Prostate gland (tissue), 2 donors: ENCODE measurements around the gene TPM2. TPM values are rescaled to one million over a fixed set of nuclear protein-coding genes. Genes with fewer than 3 reads are reported as not detected.
A peak's percentile ranks its signal among the peaks of the same experiment; 100 is the strongest.

Source experiments
- DNase-seq: peaks from one replicate; pipeline ENCODE4 v3.0.0-alpha.2; 2019; ENCODE audit warnings: low spot score
- H3K27ac ChIP-seq, 2 donors: fragments of 200-600 bp; sonication (generic); 2 replicates each; pipeline ENCODE4 v1.5.1; 2017 to 2019
- H3K27me3 ChIP-seq: fragments of 200-600 bp; sonication (generic); replicated peaks from 2 replicates; pipeline ENCODE4 v1.5.1; 2019; ENCODE audit not compliant: insufficient read depth
- H3K36me3 ChIP-seq, 2 donors: fragments of 200-600 bp; sonication (generic); 1 replicate in 1 of 2; 2 replicates in 1 of 2; pipeline versions ENCODE4 v1.5.1 to v1.8.1; 2017 to 2019
- H3K4me1 ChIP-seq: fragments of 200-600 bp; sonication (generic); replicated peaks from 2 replicates; pipeline ENCODE4 v1.5.1; 2019
- H3K4me3 ChIP-seq, 2 donors: fragments of 200-600 bp; sonication (generic); 2 replicates each; pipeline ENCODE4 v1.5.1; 2017 to 2019
- H3K9me3 ChIP-seq: fragments of 200-600 bp; sonication (generic); 2 replicates; pipeline ENCODE4 v1.5.1; 2017
- CTCF ChIP-seq, 4 experiments: fragments of 200-600 bp in 2 of 4; fragments of 450-650 bp in 2 of 4; sonication (generic) in 2 of 4; IDR thresholded peaks; 1 replicate in 3 of 4; 2 replicates in 1 of 4; pipeline ENCODE4 v1.5.1; 2016 to 2019; ENCODE audit warnings: antibody characterized with exemption in 4 of 4, mild to moderate bottlenecking in 2 of 4, moderate library complexity in 2 of 4
- POLR2A ChIP-seq: fragments of 450-650 bp; IDR thresholded peaks from one replicate; pipeline ENCODE4 v1.6.1; 2016; ENCODE audit warnings: antibody characterized with exemption, mild to moderate bottlenecking
- POLR2AphosphoS5 ChIP-seq: sonication (generic); formaldehyde crosslinking; IDR thresholded peaks from one replicate; pipeline ENCODE4 v1.6.1; 2017; ENCODE audit warnings: antibody characterized with exemption
- WGBS: methylation state at CpG from one replicate; pipeline ENCODE4 v1.1.5; 2018; 5-methylcytosine and 5-hydroxymethylcytosine counted together
- intact Hi-C: fragments of 100-400 bp; cut with DNase I; formaldehyde crosslinking; loops from one replicate; pipeline ENCODE4 v1.14.2; 2022
- total RNA-seq, 2 donors: library from RNA; depleted of rRNA; stranded (reverse); fragments of >200 nt; gene quantifications; one replicate each; pipeline ENCODE4 v1.1.0, GENCODE V29; 2016

The TPM2 gene
- total RNA-seq, 2 donors from 2014 or later, result 1,037 to 1,042 TPM

- intact Hi-C loops, result loop anchor here (5.0 to 10.0 kb wide), 2 partner anchors 74 to 617 kb away; partner anchors contain the start of genes ATOSB, CCDC107 and RMRP
- TF ChIP-seq CTCF (IDR thresholded peaks at IDR 0.05) (no peak), POLR2A (no peak), POLR2AphosphoS5 (no peak)
- H3K4me3 ChIP-seq, result peak overlapping the region; percentile 65 to 91
- peak overlapping the region; percentile 88 to 96 for H3K27ac ChIP-seq
- peaks cover 27% of the 10 kb centered on the region for H3K4me1 ChIP-seq
- no peaks in the 10 kb centered on the region for H3K9me3 ChIP-seq
- DNase-seq, result no peak
- 1% methylated on average over 43 of the region's 47 CpGs for WGBS
- H3K27me3 ChIP-seq, result no peaks in the 10 kb centered on the region
- H3K36me3 ChIP-seq, result peaks cover 4 to 9% of the 10 kb centered on the region in 2 donors
These were observed 41.9 kb upstream of the TPM2 start for GRCh38 chr9:35731415-35732184.

GRCh38 chr9:35730486-35730854 is 40.7 kb upstream of the TPM2 start:
- peaks cover 0 to 4% of the 10 kb centered on the region in 2 donors for H3K36me3 ChIP-seq
- H3K9me3 ChIP-seq, result no peaks in the 10 kb centered on the region
- H3K4me1 ChIP-seq, result peaks cover 27% of the 10 kb centered on the region
- no peak for DNase-seq
- intact Hi-C loops, result loop anchor here (5.0 to 10.0 kb wide), 2 partner anchors 73 to 616 kb away; partner anchors contain the start of genes ATOSB, CCDC107 and RMRP
- TF ChIP-seq CTCF (IDR thresholded peaks at IDR 0.05), result no peak
- no peak for TF ChIP-seq POLR2A
- no peak for TF ChIP-seq POLR2AphosphoS5
- peak overlapping the region; percentile 88 to 96 for H3K27ac ChIP-seq
- WGBS, result 73% methylated on average over 2 of the region's 2 CpGs
- no peaks in the 10 kb centered on the region for H3K27me3 ChIP-seq
- H3K4me3 ChIP-seq, result peak overlapping the region; percentile 65 to 91

- H3K27ac ChIP-seq, result peak overlapping the region; percentile 88 to 96
- TF ChIP-seq POLR2A (no peak), CTCF (IDR thresholded peaks at IDR 0.05) (peak; percentile 17 to 44 (median 40))
- no peak for DNase-seq
- H3K9me3 ChIP-seq, result no peaks in the 10 kb centered on the region
- peaks cover under 1% of the 10 kb centered on the region in 2 donors for H3K36me3 ChIP-seq
- H3K4me3 ChIP-seq, result peak overlapping the region in 1 of 2 donors; percentile 91
- 30% methylated on average over 6 of the region's 6 CpGs for WGBS
- no peaks in the 10 kb centered on the region for H3K27me3 ChIP-seq
- H3K4me1 ChIP-seq, result peaks cover 27% of the 10 kb centered on the region
- intact Hi-C loops, result loop anchor here (5.0 to 10.0 kb wide), 2 partner anchors 73 to 615 kb away; partner anchors contain the start of genes ATOSB, CCDC107 and RMRP
These were observed 40.2 kb upstream of the TPM2 start for GRCh38 chr9:35729700-35730485.

- peak overlapping the region in 1 of 2 donors; percentile 10 for H3K4me3 ChIP-seq
- no peak for TF ChIP-seq POLR2A
- no peak for TF ChIP-seq CTCF (IDR thresholded peaks at IDR 0.05)
- TF ChIP-seq POLR2AphosphoS5, result no peak
- no peak for DNase-seq
- peak overlapping the region; percentile 88 to 96 for H3K27ac ChIP-seq
- peaks cover 27% of the 10 kb centered on the region for H3K4me1 ChIP-seq
- no peaks in the 10 kb centered on the region for H3K27me3 ChIP-seq
- H3K36me3 ChIP-seq, result peaks cover 8 to 9% of the 10 kb centered on the region in 2 donors
- intact Hi-C loops, result no loop called here
- H3K9me3 ChIP-seq, result no peaks in the 10 kb centered on the region
- WGBS, result 60% methylated on average over 3 of the region's 3 CpGs
These were observed 39.4 kb upstream of the TPM2 start for GRCh38 chr9:35729101-35729500.
